ENCODE measurements around the gene CLEC19A.

- TF ChIP-seq CTCF (IDR thresholded peaks at IDR 0.05) (no peak), EP300 (IDR thresholded peaks at IDR 0.05) (no peak)
Observed at GRCh38 chr16:19283637-19284036, 1.9 kb upstream of the CLEC19A start.
